Superior temporal gyrus (tissue), 1 donor: ENCODE measurements around the gene CATSPERZ.

Source experiments
- DNase-seq: peaks from one replicate; pipeline ENCODE4 v3.0.0-alpha.2; 2016; ENCODE audit errors: extremely low spot score

CATSPERZ gene

DNA sequence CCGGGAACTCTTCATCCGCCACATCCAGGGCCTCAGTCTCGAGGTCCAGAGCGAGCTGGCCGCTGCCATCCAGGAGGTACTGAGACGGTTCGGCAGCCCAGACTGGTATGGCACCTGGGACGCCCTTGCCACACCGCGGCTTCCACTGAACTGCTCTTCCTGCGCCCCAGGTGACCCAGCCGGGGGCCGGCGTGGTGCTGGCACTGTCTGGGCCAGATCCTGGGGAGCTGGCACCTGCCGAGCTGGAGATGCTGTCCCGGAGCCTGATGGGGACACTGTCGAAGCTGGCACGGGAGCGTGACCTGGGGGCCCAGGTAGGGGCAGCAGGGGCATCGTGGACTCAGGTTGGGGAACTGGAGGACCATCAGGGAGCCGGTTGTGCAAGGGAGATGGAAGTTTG, 41.3 kb downstream of the CATSPERZ start:
- no peak for DNase-seq

DNA sequence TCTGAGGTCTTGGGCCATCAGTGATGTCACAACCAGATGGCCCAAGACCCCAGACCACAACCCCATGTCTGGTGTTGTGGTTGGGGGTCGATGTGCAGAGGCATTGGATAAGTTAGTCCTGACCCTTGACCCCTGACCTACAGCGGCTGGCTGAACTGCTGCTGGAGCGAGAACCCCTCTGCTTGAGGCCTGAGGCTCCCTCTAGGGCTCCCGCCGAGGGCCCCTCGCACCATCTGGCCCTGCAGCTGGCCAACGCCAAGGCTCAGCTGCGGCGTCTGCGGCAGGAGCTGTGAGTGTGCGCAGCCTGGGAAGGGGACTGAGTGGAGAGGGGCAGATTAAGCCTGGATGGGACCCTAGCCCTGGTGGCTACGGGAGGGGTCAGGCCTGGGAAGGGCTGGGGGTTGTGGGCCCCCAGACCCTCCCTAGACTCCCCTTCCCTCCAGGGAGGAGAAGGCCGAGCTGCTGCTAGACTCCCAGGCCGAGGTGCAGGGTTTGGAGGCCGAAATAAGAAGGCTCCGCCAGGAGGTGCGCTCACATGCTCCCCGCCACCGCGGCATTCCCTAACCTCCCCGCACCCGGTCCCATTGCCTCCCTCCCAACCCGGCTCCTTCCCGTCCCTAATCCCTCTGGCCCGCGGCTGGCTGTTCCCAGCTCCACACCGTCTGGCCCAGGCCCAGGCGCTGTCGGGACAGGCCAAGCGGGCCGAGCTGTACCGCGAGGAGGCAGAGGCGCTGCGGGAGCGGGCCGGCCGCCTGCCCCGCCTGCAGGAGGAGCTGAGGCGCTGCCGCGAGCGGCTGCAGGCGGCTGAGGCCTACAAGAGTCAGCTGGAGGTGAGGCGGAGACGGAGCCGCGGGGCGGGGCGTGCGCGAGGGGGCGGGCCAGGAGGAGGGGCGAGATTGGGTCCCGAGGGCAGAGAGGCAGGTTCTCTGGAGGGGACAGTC, 42.0 kb downstream of the CATSPERZ start:
- peak; percentile 27 for DNase-seq

DNA sequence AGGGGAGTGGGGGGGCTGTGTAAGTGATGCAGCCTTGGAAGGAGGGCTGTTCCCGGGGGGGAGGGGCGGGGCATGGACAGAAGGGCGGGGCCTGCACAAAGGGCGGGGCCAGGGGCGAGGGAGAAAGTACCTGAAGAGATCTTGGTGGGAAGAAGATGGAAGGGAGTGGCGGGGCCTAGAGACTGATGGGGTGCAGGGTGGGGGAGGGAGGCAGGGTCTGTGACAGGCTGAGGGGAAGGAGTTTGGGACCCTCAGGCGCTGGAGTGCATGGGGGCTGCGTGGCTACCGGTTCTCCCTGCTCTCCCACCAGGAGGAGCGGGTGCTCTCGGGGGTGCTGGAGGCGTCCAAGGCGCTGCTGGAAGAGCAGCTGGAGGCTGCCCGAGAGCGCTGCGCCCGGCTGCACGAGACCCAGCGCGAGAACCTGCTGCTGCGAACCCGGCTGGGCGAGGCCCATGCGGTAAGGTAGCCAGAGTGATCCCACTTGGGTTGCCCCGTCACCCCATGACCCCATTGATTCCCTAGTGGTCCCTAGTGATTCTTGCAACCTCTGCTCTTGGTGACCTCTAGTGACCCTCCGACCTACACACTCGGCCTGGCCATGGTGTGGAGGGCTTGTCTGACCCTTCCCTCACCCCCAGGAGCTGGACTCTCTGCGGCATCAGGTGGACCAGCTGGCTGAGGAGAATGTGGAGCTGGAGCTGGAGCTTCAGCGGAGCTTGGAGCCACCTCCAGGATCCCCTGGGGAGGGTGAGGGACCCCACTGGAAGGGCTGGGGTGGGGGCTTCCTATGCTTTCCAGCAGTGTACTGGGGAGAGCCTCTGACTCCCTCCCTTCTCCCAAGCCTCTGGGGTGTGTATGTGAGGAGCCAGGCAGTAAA, 42.9 kb downstream of the CATSPERZ start:
- DNase-seq, result no peak

DNA sequence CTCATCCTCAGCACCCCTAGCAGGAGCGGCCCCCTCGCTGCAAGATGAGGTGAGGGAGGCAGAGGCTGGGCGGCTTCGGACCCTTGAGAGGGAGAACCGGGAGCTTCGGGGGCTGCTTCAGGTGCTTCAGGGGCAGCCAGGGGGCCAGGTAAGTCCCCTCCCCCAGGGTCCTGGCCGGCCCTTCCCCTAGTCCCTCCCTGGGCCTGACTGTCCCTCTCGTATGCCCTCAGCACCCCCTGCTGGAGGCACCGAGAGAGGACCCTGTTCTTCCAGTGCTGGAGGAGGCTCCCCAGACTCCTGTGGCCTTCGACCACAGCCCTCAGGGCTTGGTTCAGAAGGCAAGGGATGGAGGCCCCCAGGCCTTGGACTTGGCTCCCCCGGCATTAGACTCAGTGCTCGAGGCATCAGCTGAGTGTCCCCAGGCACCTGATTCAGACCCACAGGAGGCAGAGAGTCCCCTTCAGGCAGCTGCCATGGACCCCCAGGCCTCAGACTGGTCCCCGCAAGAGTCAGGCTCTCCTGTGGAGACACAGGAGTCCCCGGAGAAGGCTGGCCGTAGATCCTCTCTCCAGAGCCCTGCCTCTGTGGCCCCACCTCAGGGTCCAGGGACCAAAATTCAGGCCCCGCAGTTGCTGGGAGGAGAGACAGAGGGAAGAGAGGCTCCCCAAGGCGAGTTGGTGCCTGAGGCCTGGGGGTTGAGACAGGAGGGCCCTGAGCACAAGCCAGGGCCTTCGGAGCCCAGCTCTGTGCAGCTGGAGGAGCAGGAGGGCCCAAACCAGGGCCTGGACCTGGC, 43.8 kb downstream of the CATSPERZ start:
- no peak for DNase-seq

DNA sequence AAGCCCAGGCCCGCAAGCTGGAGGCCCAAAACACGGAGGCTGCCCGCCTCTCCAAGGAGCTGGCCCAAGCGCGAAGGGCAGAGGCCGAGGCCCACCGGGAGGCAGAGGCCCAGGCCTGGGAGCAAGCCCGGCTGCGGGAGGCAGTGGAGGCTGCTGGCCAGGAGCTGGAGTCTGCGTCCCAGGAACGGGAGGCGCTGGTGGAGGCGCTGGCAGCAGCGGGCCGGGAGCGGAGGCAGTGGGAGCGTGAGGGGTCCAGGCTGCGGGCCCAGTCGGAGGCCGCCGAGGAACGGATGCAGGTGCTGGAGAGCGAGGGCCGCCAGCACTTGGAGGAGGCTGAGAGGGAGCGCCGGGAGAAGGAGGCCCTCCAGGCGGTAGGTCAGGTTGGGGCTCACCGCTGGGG, 44.6 kb downstream of the CATSPERZ start:
- DNase-seq, result no peak

DNA sequence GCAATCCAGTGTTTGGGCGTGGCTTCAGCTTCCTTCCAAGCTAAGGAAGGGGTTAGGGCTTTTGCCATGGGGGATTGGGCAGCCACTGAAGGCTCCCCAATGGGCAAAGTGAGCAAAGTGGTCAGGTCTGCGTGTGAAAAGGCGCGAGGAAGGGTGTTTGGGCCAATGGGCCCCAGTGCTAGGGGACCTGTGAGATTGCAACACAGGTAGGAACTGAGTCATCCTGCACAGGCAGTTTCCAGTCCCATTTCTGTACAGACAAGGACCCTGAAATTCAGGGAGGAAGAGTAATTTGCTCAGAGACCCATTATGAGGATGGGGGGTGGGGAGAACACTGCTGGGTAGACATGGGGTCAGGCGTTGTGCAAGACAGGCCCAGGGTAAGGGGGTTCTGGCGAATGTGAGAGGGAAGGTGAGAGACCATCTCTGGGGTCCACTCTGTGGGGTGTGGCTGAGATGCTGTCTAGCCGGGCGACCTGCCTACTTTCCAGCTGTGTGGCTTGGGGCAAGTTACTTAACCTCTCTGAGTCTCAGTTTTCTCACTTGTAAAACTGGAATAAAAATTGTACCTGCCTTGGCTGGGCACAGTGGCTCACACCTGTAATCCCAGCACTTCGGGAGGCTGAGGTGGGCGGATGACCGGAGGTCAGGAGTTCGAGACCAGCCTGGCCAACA, 47.2 kb downstream of the CATSPERZ start:
- DNase-seq, result no peak

DNA sequence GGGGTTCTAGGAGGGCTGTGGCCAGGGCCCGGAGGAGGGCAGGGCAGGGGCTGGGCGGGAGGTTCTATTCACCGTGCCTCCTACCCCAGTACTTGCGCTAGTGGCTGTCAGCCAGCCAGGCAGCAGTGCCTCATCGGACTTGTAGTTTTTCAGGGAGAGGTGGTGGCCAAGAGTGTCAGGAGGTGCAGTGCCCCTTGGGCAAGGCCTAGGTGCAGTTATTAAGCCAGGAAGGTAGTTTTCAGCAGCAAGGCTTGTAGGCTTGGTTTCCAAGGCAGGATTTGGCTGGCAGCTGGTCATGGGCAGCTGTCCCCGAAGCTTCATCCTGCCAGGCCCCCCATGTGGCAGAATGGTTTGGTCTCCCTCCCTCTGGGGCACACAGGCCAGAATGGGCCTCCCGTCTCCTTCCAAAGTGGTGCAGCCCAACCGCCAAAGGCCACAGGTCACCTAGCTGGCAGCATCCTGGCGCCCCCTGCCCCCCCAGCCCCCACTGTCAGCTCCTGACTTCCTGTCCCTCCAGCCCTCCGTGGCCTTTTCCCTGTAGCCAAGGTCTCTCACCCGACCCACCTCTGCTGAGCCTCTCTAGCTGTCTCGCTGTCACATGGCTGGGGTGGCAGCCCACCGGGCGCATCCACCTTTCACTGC, 48.3 kb downstream of the CATSPERZ start:
- no peak for DNase-seq

DNA sequence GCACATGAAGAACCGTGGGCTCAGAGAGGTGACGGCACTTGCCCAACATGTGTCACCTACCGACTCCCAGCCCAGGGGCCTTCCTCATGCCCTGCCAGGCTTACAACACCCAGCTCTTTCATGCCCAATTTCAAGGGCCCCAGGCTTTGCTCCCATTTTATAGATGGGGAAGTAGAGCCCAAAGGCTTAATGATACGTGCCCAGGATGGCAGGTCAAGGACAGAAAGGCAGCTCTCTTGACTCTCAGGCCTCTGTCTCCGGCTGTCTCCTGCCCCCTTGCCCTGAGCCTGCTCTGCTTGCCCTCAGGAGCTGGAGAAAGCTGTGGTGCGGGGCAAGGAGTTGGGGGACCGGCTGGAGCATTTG, 48.8 kb downstream of the CATSPERZ start:
- no peak for DNase-seq

DNA sequence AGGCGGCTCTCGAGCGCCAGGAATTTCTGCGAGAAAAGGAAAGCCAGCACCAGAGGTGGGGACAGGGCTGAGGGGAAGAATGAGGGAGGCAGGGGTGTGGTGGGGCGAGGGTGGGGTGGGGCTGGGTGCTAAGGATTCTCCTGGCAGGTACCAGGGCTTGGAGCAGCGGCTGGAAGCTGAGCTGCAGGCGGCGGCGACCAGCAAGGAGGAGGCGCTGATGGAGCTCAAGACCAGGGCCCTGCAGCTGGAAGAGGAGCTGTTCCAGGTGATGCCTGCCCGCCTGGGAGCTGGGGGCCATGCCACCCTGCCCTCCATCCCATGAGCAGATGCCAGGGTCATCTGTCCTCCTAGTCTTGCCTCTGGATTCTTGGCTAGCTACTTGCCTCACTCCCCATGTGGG, 49.2 kb downstream of the CATSPERZ start:
- DNase-seq, result no peak

DNA sequence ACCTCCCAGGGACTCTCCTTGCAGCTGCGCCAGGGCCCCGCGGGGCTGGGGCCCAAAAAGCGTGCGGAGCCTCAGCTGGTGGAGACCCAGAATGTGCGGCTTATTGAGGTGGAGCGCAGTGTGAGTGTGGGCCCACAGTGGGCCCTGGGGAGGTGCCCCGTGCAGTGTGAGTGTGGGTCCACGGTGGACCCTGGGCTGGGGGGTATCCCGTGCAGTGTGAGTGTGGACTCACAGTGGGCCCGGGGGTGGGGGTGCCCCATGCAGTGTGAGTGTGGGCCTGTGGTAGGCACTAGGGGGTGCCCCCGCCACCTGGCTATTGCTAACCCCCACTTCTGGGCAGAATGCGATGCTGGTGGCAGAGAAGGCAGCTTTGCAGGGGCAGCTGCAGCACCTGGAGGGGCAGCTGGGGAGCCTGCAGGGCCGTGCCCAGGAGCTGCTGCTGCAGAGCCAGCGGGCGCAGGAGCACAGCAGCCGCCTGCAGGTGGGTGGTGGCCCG, 51.0 kb downstream of the CATSPERZ start:
- no peak for DNase-seq

DNA sequence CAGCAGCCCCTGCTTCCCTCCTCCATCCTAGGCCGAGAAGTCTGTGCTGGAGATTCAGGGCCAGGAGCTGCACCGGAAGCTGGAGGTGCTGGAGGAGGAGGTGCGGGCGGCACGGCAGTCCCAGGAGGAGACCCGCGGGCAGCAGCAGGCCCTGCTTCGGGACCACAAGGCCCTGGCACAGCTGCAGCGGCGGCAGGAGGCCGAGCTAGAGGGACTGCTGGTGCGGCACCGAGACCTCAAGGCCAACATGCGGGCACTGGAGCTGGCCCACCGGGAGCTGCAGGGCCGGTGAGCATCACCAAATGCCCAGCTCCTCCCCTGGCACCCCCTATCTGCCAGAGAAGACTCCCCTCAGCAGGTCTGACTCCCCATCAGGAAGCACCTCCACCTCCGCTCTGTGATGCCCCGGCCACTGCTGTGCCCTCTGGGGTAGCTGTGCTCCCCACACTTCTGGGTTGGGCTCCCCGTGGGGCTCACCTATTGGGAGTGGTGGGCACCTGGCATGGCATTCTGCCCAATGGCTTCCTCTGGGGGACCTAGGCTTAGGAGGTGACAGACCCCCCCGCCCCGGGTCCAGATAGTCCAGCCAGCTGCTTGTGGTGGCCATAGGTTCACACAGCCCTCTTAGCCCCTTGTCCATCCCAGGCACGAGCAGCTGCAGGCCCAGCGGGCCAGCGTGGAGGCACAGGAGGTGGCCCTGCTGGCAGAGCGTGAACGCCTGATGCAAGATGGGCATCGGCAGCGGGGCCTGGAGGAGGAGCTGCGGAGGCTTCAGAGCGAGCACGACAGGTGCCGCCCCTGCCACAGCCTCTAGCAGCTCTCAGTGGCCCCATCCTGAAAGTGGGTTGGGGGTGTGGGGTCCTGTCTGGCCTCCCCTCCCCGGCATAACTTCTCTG, 52.2 kb downstream of the CATSPERZ start:
- DNase-seq, result no peak

DNA sequence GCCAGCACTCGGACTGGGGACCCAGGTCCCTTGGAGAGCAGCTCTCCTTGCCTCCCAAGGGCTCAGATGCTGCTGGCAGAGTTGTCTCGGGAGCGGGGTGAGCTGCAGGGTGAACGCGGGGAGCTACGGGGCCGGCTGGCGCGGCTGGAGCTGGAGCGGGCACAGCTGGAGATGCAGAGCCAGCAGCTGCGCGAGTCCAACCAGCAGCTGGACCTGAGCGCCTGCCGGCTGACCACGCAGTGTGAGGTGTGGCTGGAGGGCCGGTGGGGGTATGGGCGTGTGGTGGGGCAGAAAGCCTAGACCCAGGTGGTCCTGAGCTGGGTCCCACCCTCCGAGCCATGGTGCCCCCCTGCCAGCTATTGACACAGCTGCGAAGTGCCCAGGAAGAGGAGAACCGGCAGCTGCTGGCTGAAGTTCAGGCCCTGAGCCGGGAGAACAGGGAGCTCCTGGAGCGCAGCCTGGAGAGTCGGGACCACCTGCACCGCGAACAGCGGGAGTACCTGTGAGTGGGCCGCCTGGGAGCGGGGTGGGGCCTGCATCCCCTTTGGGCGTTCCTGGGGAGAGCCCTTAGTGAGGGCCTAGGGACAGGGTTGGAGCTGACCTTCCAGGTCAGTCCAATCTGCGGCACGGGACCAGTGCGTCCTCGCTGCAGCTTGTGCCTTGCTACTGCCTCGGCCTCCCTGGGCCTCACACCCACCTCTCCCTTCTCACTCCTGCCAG, 53.0 kb downstream of the CATSPERZ start:
- DNase-seq, result no peak

DNA sequence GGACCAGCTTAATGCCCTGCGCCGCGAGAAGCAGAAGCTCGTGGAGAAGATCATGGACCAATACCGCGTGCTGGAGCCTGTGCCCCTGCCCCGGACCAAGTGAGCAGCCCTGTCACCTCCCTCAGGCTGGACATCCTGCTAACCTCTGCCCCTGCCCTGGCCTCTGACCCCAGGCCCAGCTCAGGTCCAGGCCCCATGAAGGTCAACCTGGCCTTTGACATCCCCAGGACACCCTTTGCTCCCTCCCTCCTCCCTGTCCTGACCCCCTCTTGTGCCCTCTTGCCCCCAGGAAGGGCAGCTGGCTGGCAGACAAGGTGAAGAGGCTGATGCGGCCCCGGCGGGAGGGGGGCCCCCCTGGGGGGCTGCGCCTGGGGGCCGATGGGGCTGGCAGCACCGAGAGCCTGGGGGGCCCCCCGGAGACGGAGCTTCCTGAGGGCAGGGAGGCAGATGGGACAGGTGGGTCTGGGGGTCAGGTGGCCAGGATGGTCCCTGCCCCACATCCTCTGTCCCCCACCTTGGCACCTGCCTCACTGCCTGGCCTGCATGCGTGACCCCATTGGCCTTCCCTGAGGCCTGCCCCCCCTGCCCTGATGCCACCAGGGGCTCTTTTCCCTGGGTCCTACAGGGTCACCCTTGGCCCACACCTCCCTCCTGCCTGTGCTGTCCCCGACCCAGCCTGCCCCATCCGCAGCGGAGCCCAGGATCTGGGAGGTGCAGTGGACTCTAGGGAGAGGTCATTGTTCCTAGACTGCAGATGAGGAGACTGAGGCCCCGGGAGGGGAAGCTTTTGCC, 53.8 kb downstream of the CATSPERZ start:
- DNase-seq, result no peak
